Suppressor macrophage treated with lipopolysaccharide for 4 hours (primary cell): Measurements from ENCODE around the gene PRR23C.
"Not testable (repeated sequence)": the region's sequence is repeated elsewhere in the genome, so short reads cannot be mapped to it uniquely, and the experiment has no call there.

Source experiments
- DNase-seq: peaks from one replicate; pipeline ENCODE4 v3.0.0-alpha.2; 2020

PRR23C gene

DNA sequence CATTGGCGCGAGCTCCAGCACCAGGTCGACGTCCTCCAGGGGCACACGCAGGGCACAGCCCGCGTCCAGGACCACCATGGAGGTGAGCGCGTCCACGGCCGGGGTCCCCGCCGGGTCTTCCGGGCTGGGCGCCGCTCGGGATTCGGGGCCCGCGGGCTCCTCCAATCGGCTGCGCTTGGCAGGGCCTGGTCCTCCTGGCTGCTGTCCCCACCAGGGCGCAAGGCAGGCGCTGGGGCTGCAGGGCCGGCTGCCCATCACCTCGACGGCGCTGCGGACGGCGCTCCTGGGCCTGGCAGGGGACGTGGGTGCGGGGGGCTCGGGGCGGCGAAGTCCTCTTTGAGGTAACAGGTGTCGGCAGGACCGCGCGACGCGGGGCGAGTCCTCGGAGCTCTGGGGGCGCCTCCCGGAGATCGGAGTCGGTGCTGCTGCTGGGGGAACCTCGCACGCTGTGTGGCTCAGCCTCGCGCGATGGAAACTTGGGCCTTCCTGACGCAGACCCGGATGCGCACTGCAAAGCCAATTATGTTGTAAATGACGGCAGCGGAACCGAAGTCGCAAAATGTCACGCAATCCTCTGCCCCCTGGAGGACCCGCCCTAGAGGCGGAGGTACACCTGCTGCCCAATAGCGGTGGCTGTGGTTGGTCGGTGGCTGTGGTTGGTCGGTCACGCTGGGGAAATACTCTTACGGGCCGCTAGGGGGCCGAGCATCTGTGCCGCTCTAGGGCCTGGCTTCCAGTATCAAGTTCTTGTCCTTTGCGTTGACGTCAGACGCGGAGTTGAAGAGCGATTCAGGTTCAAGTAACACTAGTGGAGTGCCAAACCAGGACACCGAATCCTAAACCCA is at the start of gene PRR23C:
Gene PRR23C, minus strand, starts transcription at position 527 of the 845 bp plus-strand sequence. Its CDS starts 272 bp downstream, at position 255.
- no peak for DNase-seq

DNA sequence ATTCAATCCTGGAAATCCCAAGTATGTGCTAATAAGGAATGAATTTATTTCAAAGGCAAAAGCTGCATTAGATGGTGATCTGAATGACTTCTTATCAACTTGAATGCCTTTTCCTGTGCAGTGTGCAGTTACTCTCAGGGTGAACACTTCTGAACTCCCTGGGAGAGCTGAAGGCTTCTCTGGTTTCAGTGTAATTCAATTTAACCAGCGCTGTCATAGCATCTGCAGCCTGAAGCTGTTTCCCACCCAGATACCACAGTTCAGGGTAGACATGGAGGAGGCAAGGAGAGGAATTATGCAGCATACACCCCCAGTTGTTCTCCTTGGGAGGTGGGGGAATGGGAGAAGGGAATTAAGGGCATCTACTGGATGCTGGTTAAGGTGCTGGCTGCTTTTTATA is 49.1 kb upstream of the PRR23C start:
- DNase-seq, result no peak

DNA sequence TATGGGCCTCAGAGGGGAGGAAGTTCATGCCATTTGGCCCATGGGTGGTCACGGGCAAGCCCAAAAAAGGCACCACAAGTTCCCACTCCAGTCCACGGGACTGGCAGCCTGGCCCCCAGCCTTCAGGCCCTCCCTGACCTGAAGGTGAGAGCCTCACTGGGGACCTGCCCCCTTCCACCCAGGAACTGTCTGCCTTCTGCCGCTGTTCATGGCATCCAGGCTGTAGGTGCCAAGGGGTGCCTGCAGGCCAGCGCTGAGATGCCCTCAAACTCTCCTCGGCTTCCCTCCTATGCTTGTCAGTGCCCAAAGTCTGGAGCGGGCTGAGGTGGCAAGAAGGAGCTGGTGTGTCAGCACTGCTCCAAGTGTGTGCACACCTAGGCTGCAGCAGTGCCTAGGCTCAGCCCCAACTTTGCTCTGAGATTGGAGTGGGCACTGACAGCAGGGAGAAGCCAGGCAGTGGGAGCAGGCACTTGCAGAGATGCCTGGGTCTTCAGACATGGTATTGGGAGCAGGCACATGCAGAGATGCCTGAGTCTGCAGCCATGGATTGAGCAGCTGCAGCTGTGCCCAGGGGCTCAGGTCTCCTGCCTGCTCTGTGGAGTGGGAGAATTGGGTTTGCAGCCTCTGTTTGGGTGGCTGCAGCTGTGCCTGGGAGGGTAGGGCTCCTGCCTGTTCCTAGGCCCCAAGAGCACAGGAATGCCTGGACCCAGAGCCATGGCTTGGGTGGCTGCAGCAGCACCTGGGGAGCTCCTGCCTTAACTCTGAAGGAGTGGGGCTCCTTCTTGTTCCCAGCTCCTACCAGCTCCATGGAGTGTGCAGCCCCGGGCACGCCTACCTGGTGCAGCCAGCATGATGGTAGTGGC is 44.0 kb upstream of the PRR23C start:
- no peak for DNase-seq

DNA sequence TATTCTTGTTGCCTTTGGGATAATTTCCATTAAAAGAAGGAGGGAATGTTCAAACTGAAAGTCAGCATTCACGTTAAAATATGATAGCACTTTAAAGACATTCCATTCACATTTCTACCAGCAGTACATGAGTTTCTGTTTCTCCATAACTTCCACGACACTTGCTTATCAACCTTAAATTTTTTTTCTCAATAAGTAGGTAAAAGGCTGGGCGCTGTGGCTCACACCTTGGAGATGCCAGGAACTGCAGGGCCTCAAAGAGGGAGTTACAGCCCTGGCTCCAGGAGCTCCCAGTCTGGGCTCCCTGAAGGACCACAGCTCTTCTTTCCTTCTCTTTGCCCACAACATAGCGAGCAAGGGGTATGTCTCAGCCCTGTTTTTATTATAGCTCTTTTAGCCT is 42.9 kb upstream of the PRR23C start:
- DNase-seq, result no peak

DNA sequence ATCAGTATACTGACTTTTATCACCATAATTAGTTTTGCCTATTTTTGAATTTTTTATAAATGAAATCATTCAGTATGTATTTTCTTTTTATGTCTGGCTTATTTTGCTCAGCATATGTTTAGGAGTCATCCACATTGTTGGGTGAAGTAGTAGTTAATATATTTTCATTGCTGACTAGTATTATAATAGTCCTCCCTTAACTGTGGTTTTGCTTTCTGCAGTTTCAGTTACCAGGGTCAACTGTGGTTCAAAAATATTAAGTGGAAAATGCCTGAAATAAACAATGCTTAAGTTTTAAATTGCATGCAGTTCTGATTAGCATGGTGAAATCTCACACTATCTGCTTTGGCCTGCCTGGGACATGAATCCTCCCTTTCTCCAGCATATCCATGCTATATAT is 39.5 kb upstream of the PRR23C start:
- DNase-seq, result no peak

DNA sequence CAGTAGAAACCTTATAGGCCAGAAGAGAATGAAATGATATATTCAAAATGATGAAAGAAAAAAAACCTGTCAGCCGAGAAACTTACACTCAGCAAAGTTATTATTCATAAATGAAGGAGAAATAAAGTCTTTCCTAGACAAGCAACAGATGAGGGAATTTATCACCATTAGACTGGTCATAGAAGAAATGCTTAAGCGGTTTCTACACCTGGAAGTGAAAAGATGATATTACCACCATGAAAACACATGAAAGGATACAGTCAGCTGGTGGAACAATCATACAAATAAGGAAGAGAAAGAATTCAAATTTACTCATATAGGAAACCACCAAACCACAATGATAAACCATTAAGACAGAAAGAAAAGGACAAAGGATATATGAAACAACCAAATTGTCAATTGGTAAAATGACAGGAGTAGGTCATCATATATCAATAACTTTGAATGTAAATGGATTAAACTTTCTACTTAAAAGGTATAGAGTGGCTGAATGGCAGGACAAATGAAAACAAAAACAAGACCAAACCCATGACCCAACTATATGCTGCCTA is 29.9 kb upstream of the PRR23C start:
- DNase-seq, result no peak

DNA sequence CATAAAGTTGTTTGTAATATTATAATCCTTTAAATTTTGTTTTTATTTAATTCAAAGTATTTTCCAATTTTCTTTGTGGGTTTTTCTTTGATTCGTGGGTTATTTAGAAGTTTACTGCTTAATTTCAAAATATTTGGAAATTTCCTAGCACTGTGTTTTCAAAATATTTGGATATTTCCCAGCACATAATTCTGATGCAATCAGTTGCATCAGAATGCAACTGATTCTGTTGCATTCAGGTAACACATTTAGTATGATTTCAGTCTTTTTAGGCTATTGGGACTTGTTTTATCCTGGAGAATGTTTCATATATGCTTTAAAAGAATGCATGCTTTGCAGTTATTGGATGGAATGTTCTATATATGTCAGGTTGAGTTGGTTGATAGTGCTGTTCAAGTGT is 18.2 kb upstream of the PRR23C start:
- no peak for DNase-seq

DNA sequence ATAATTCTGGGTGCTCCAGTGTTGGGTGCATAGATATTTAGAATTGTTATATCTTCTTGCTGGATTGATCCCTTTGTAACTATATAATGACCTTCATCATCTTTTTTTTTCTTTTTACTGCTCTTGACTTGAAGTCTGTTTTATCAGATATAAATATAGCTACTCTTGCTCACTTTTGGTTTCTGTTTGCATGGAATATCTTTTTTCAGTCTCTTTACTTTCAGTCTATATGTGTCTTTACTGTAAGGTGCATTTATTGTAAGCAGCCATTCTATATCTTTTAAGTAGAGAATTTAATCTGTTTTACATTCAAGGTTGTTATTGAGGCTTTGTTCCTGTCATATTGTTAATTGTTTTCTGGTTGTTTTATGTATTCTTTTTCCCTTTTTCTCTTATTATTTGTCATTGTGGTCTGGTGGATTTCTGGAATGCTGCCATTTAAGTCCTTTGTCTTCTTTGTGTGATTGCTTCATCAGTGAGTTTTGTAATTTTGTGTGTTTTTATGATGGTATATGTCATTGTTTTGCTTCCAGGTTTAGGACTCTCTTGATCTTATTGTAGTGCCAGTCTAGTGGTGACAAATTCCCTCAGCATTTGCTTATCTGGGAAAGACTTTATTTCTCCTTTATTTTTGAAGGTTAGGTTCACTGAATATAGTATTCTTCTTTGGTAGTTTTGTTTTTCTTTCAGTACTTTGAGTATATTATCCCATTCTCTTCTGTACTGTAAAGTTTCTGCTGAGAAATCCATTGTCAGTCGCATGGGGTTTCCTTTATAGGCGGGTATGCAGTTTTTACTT is 8.3 kb upstream of the PRR23C start:
- DNase-seq, result no peak

DNA sequence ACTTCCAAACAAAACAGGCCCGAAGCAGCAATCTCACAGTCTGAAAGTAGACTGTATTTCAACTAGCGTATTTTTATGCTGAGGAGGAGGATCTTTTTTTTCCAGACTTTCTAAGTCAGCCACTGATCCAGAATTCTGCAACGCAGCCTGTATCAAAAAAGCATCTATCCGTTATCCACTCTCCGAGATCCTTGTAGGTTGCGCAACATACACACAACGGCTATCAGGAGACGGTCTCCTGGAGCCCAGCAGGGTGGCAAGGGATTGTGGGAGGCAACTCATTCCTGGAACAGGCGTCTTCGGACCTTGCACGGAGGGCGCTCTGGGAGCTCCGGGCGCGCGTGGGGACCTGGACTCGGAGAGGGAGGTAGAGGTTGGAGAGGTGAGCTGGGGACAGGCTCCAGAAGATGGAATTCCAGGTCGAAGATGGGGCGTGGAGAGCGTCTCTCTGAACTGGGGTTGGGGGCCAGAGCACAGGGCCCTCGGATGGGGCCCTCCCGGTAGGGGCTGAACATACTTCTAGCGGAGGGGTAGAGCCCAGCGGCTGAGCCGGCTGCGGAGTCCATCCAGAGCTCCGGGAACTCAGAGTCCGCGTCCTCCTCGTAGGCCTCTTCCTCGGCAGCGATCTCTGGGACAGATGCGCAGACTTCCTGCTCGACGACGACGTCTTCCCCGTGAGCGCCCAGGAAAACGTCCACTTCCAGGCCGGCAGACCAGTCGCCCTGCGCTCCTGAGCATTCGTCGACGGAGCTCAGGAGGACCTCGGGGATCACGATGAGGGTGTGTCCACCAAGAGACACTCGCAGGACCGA is 932 bp downstream of the PRR23C start:
- no peak for DNase-seq

DNA sequence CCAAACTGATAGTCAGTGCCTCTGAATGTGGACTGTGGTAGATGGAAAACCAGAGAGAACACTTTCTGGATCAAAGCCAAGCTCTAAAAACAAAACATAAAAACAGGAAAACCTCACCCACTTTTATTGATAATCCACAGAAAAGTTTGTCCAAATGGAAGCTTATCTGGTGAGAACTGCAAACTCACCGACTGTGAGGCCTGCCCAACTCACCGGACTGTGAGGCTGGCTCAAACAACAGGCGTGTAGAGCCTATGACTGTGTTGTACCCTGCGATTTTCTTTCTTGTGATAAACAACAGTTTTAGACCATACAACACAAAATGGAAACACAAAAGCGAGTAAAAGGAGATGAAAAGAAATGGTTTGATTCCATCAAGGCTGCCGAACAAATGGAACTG is 7.2 kb downstream of the PRR23C start:
- no peak for DNase-seq

DNA sequence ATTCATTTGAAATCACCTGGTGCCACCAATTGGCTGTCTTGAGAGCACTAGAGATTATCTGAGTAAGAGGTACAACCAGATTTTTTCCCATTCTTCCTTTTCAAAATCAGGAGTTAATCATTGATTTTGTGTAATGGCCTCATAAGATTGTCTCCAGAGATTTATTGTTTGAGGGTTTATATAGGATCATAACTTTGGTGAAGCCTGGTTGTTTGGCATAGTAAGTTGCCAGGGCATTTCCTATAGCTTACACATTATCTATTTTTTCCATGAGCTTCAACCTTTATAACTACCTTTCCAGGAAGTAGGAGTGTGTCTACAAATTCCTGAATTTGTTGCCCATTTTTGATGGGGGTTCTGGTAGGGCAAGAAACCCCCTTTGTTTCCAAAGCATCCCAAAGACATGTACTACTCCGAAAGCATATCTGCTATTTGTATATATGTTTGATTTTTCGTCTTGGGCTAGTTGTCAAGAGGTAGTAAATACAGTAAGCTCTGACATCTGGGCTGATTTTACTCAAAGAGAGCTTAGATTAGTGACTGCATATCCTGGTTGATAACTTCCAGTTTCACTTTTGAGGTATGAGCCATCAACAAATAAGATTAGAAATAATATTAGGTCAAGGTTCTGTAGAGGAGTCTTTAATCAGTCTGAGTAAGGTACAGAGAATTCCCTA is 12.2 kb downstream of the PRR23C start:
- no peak for DNase-seq

DNA sequence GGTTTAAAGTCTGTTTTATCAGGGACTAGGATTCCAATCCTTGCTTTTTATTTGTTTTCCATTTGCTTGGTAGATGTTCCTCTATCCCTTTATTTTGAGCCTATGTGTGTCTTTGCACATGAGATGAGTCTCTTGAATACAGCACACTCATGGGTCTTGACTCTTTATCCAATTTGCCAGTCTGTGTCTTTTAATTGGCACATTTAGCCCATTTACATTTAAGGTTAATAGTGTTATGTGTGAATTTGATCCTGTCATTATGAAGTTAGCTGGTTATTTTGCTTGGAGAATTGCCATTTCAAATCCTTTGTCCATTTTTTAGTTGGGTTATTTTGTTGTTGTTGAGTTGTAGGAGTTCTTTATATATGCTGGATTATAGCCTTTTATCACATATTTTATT is 14.1 kb downstream of the PRR23C start:
- DNase-seq, result not testable (repeated sequence)

DNA sequence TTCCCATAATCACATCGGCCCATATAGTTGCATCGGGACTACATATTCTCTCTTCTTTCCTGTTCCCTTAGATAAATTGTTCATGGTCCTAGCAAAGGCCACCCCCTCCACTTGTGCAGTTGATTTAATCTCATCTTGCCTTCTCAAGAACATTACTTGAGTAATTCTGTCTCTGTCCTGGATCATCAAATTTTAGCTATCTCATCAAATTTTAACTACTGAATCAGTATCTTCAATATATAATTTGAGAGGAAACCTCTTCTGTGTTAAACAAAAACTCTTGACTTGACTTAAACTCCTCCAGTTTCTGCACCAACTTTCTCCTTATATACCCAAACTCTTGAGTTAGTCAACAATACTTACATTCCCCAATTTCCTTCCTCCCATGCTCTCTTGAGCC is 19.7 kb downstream of the PRR23C start:
- DNase-seq, result no peak

DNA sequence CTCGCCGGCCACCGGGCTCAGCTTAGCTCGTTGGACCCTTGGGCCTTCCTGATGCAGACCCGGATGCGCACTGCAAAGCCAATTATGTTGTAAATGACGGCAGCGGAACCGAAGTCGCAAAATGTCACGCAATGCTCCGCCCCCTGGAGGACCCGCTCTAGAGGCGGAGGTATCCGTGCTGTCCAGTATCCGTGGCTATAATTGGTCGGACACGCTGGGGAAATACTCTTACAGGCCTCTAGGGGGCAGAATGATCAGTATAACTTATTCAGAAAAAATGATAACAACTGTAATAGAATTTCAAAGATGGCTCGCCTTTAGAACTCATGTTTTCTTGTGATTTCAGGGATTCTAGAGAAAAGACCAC is 23.8 kb downstream of the PRR23C start, which contains the start of gene PRR23B:
Gene PRR23B, minus strand, starts transcription at position 59 of the 367 bp plus-strand sequence. CDS start 265 bp downstream, outside the sequence.
- no peak for DNase-seq

DNA sequence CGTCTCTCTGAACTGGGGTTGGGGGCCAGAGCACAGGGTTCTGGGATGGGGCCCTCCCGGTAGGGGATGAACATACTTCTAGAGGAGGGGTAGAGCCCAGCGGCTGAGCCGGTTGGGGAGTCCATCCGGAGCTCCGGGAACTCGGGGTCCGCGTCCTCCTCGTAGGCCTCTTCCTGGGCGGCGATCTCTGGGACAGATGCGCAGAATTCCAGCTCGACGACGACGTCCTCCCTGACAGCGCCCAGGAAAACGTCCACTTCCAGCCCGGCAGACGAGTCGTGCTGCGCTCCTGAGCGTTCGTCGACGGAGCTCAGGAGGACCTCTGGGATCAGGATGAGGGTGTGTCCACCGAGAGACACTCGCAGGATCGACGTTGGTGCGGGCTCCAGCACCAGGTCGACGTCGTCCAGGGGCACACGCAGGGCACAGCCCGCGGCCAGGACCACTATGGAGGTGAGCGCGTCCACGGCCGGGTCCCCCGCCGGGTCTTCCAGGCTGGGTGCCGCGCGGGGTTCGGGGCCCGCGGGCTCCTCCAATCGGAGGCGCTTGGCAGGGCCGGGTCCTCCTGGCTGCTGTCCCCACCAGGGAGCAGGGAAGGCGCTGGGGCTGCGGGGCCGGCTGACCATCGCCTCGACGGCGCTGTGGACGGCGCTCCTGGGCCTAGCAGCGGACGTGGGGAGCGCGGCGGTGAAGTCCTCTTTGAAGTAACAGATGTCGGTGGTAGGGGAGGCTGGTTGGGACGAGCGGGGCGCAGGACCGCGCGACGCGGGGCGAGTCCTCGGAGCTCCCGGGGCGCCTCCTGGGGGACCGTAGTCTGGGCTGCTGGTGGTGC is 24.4 kb downstream of the PRR23C start:
- no peak for DNase-seq

DNA sequence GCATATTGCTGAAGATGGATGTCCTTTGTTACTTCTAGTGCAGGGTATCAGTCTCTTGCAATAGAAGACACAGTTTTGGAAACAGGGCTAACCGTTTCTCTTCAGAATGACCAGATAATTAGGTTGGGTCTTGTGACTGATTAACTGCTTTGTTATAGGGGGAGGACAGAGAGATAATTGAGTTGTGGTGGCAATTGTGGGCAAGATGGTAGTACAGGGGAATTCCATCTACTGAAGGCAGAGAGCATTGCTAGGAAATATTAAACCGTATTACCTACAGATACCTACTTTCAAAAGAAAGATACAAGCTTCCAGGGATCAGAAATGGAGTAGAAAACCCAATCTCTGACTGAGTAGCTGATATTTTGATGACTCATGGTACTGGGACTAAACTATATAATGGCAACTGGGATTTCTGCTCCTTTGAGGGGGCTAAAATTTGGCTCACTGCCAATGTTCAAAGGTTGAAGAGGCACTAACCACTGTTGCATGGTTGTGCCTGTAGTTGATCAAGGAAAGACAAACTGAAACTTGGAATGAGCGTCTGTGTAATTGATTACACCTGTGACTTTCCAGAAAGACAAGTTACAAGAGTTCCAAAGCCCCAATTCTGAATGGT is 28.2 kb downstream of the PRR23C start:
- DNase-seq, result no peak

DNA sequence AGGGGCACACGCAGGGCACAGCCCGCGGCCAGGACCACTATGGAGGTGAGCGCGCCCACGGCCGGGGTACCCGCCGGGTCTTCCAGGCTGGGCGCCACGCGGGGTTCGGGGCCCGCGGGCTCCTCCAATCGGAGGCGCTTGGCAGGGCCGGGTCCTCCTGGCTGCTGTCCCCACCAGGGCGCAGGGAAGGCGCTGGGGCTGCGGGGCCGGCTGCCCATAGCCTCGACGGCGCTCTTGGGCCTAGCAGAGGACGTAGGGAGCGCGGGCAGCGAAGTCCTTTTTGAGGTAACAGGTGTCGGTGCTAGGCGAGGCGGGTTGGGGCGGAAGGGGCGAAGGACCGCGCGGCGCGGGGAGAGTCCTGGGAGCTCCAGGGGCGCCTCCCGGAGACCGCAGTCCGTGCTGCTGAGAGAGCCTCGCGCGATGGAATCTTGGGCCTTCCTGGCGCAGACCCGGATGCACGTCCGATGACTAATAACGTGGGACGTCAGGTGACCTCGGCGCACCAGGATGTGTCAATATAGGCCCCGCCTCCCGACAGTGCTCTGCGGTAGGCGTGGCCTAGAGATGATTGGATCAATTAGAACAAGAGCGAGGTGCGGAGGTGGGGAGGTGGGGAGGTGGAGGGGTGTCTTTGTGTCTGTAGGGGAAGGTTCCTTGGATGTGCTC is 38.5 kb downstream of the PRR23C start, which contains the start of gene PRR23A:
Gene PRR23A, minus strand, starts transcription at position 218 of the 666 bp plus-strand sequence. Its CDS starts 0 bp downstream, at position 218.
- DNase-seq, result no peak

DNA sequence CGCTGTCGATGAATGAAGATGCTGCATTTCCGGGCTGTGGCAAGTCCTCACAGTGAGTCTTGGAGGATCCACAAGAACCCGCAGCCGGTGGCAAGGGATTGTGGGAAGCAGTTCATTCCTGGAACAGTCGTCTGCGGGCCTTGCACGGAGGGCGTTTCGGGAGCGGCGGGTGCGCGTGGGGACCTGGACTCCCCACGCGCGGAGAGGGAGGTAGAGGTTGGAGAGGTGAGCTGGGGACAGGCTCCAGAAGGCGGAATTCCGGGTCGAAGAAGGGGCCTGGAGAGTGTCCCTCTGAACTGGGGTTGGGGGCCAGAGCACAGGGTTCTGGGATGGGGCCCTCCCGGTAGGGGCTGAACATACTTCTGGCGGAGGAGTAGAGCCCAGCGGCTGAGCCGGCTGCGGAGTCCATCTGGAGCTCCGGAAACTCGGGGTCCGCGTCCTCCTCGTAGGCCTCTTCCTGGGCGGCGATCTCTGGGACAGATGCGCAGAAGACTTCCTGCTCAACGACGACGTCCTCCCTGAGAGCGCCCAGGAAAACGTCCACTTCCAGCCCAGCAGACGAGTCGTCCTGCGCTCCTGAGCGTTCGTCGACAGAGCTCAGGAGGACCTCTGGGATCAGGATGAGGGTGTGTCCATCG is 39.2 kb downstream of the PRR23C start:
- no peak for DNase-seq

DNA sequence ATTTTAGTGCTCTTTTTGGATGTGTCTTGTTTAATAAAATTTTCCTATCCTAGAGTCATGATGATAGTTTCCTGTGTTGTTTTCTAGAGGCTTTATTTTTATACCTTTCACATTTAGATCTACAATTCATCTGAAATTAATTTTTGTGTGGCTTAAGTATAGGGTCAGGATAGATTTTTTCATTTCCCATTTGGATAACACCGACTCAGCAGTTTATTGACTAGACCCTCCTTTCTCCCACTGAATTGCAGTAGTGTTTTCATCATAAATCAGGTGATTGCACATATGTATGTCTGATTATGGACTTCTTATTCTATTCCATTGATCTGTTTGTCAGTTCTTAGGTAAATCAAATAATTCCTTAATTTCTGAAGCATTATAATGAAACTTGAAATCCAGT is 49.0 kb downstream of the PRR23C start:
- no peak for DNase-seq
